Left ventricle myocardium inferior (tissue), 1 donor: ENCODE data around the gene DNM3. TPM values are rescaled to one million over a fixed set of nuclear protein-coding genes. Genes with fewer than 3 reads are reported as not detected.

Experiments
- DNase-seq: peaks from one replicate; pipeline ENCODE4 v3.0.0-alpha.2; 2020
- H3K27ac ChIP-seq: fragments of 200-600 bp; replicated peaks from 2 replicates; pipeline ENCODE4 v1.8.0; 2021
- H3K27me3 ChIP-seq: fragments of 200-600 bp; 2 replicates; pipeline ENCODE4 v1.8.0; 2021; ENCODE audit warnings: low read depth
- H3K36me3 ChIP-seq: fragments of 200-600 bp; 2 replicates; pipeline ENCODE4 v1.8.0; 2021
- H3K4me1 ChIP-seq: fragments of 200-600 bp; 2 replicates; pipeline ENCODE4 v1.8.0; 2021
- H3K4me3 ChIP-seq: fragments of 200-600 bp; 2 replicates; pipeline ENCODE4 v1.8.0; 2021; ENCODE audit warnings: mild to moderate bottlenecking, moderate library complexity
- H3K9me3 ChIP-seq: fragments of 200-600 bp; replicated peaks from 2 replicates; pipeline ENCODE4 v1.8.0; 2021
- intact Hi-C: fragments of 100-400 bp; cut with micrococcal nuclease; formaldehyde crosslinking; loops from one replicate; pipeline ENCODE4 v1.11.0; 2022
- total RNA-seq: library from RNA; stranded (reverse); fragmentation: NEBNext Ultra II Directional; extraction: Animal tissue kit (Norgen Biotek cat#: 25700); gene quantifications from one replicate; pipeline ENCODE4 v1.2.1, GENCODE V29; 2021
- TF ChIP-seq, protein P1 (sequence below): fragments of 200-600 bp; IDR thresholded peaks from 2 replicates; pipeline ENCODE4 v1.8.0; 2021; ENCODE audit warnings: antibody characterized with exemption, mild to moderate bottlenecking, borderline replicate concordance
- donor health status: DM: no; HTN: yes; CAD: no; lungs with severe emphysema.

DNM3 gene
- total RNA-seq, 1 donor from 2014 or later: 1.2 TPM

GRCh38 chr1:172139196-172139595, 297.9 kb downstream of the DNM3 start:
- Histone ChIP-seq H3K9me3 (no peaks in the 10 kb centered on the region), H3K27ac (peak overlapping the region; percentile 81), H3K27me3 (no peaks in the 10 kb centered on the region), H3K4me3 (peak overlapping the region; percentile 65), H3K4me1 (peaks cover 32% of the 10 kb centered on the region), H3K36me3 (no peaks in the 10 kb centered on the region)
- DNase-seq: no peak
- TF ChIP-seq, protein P1, sequence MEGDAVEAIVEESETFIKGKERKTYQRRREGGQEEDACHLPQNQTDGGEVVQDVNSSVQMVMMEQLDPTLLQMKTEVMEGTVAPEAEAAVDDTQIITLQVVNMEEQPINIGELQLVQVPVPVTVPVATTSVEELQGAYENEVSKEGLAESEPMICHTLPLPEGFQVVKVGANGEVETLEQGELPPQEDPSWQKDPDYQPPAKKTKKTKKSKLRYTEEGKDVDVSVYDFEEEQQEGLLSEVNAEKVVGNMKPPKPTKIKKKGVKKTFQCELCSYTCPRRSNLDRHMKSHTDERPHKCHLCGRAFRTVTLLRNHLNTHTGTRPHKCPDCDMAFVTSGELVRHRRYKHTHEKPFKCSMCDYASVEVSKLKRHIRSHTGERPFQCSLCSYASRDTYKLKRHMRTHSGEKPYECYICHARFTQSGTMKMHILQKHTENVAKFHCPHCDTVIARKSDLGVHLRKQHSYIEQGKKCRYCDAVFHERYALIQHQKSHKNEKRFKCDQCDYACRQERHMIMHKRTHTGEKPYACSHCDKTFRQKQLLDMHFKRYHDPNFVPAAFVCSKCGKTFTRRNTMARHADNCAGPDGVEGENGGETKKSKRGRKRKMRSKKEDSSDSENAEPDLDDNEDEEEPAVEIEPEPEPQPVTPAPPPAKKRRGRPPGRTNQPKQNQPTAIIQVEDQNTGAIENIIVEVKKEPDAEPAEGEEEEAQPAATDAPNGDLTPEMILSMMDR: no peak
- intact Hi-C loops: no loop called here

DNA sequence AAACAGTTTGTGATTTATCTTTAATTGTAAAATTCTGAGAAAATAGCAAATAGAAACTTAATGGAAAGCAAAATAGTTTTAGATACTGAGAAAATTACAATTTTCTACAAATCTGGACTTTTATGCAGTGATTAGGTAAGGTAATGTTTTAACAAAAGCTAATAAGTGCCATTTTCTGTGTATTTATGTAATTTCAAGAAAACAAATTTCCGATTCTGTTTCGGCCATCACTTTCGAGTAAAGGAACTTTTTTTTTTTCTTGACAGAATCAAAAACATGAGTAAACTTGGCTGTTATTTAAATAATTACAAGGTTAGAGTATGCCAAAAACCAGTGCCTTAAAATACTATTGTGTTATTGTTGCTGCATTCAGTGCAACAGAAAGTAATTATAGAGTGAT, 298.8 kb downstream of the DNM3 start:
- Histone ChIP-seq H3K4me1 (peaks cover 35% of the 10 kb centered on the region), H3K9me3 (no peaks in the 10 kb centered on the region), H3K27me3 (no peaks in the 10 kb centered on the region), H3K27ac (peak overlapping the region; percentile 81), H3K36me3 (no peaks in the 10 kb centered on the region), H3K4me3 (peak overlapping the region; percentile 65)
- intact Hi-C loops: loop anchor here (10.0 kb wide), 1 partner anchor 215 kb away; no protein-coding TSS in a partner anchor
- no peak for DNase-seq
- TF ChIP-seq, protein P1: no peak

- Histone ChIP-seq H3K27ac (peak overlapping the region; percentile 81), H3K9me3 (no peaks in the 10 kb centered on the region), H3K36me3 (no peaks in the 10 kb centered on the region), H3K4me3 (peak overlapping the region; percentile 65), H3K4me1 (peaks cover 39% of the 10 kb centered on the region), H3K27me3 (no peaks in the 10 kb centered on the region)
- DNase-seq: no peak
- TF ChIP-seq, protein P1: no peak
- intact Hi-C loops: loop anchor here (10.0 kb wide), 1 partner anchor 214 kb away; no protein-coding TSS in a partner anchor
Observed at GRCh38 chr1:172140591-172140990, 299.3 kb downstream of the DNM3 start.

- DNase-seq: no peak
- intact Hi-C loops: loop anchor here (10.0 kb wide), 1 partner anchor 213 kb away; no protein-coding TSS in a partner anchor
- Histone ChIP-seq H3K36me3 (no peaks in the 10 kb centered on the region), H3K9me3 (no peaks in the 10 kb centered on the region), H3K27me3 (no peaks in the 10 kb centered on the region), H3K27ac (peak overlapping the region; percentile 81), H3K4me3 (peak overlapping the region; percentile 65), H3K4me1 (peaks cover 38% of the 10 kb centered on the region)
- TF ChIP-seq, protein P1: no peak
Observed at GRCh38 chr1:172141341-172141881, 300.1 kb downstream of the DNM3 start.

- intact Hi-C loops: loop anchor here (10.0 kb wide), 1 partner anchor 212 kb away; no protein-coding TSS in a partner anchor
- H3K27ac ChIP-seq: peak overlapping the region; percentile 81
- no peak for DNase-seq
Observed at GRCh38 chr1:172142324-172142723, 301.0 kb downstream of the DNM3 start.

More at GRCh38 chr1:172142324-172142723, 301.0 kb downstream of the DNM3 start:
- peak overlapping the region; percentile 65 for H3K4me3 ChIP-seq
- H3K4me1 ChIP-seq: peaks cover 38% of the 10 kb centered on the region
- no peaks in the 10 kb centered on the region for H3K36me3 ChIP-seq
- H3K27me3 ChIP-seq: no peaks in the 10 kb centered on the region
- TF ChIP-seq, protein P1: no peak
- no peaks in the 10 kb centered on the region for H3K9me3 ChIP-seq
